Neuron (in vitro differentiated cells): ENCODE measurements around the gene GCSH.

ENCODE experiments used
- H2AFZ ChIP-seq: one replicate; pipeline ENCODE4 v1.6.1; 2013; ENCODE audit warnings: low read depth, mild to moderate bottlenecking, inconsistent platforms, low read length, moderate library complexity
- H3K27me3 ChIP-seq: one replicate; pipeline ENCODE4 v1.6.1; 2013; ENCODE audit warnings: low read length; ENCODE audit not compliant: insufficient read depth
- H3K36me3 ChIP-seq: one replicate; pipeline ENCODE4 v1.6.1; 2013; ENCODE audit warnings: low read length; ENCODE audit not compliant: insufficient read depth
- H3K4me1 ChIP-seq: one replicate; pipeline ENCODE4 v1.6.1; 2013; ENCODE audit warnings: low read length; ENCODE audit not compliant: insufficient read depth
- H3K4me3 ChIP-seq: 2 replicates; pipeline ENCODE4 v1.5.1; 2013; ENCODE audit warnings: mild to moderate bottlenecking, low read length, moderate library complexity
- H3K9me3 ChIP-seq: one replicate; pipeline ENCODE4 v1.6.1; 2013; ENCODE audit warnings: low read length

GCSH gene

DNA sequence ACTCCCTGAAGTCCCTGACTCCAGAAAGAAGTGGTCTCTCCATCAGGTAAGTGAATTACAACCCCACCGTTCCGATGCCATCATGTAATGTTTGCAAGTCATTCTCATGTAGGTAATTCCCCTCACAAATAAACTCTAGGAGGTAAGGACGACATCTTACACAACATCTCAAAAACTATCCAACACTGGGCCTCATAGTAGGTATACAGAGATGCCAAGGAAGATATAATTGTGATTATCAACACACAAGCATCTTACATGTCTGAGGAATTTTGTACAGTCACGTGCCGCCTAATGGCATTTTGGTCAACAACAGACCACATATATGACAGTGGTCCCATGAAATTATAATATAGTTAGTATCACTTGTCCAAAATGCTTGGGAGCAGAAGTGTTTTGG lies 7.4 kb downstream of the GCSH start:
- Histone ChIP-seq H3K9me3 (no peaks in the 10 kb centered on the region), H3K36me3 (peaks cover 33% of the 10 kb centered on the region)

DNA sequence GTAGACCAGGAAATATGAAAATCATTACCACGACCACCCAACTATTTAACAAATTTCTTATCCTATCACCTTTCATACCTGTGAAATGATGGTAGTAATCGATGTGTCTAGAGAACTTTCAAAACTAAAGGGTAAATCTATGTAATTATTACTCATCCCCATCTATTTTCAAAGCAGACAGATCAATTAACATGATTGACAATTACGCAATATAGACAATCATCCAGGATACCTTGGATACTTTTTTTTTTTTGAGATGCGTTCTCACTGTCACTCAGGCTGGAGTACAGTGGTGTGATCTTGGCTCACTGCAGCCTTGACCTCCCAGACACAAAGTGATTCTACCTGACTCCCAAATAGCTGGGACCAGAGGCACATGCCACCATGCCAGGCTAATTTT lies 15.2 kb downstream of the GCSH start:
- no peaks in the 10 kb centered on the region for H3K9me3 ChIP-seq
- no peaks in the 10 kb centered on the region for H3K27me3 ChIP-seq
- H3K4me1 ChIP-seq: peaks cover 10% of the 10 kb centered on the region
- H3K36me3 ChIP-seq: peaks cover 21% of the 10 kb centered on the region
- no peak overlapping the region for H2AFZ ChIP-seq
- no peak overlapping the region for H3K4me3 ChIP-seq

More for the DNA sequence above, 7.4 kb downstream of the GCSH start:
- H3K4me1 ChIP-seq: no peaks in the 10 kb centered on the region
- H3K4me3 ChIP-seq: no peak overlapping the region
- H3K27me3 ChIP-seq: no peaks in the 10 kb centered on the region
- H2AFZ ChIP-seq: no peak overlapping the region

DNA sequence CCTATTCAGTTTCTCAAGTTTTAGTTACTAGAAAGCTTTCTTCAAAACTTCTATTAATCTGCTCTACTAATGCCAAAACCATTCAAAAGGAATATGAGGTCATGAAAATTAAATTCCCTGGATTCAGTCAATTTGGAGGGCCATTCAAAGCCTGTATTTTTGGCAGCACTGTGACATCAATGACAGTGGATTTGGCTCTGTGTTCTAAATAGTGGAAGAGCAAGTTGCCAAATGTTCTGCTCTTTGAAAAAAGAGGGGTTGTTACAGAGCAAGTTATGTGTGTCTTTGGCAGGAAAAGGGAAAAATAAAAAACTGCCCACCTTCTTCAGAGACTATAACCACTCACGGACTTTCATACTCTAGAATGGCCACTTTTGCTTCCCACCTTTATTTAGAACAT lies 16.0 kb downstream of the GCSH start:
- Histone ChIP-seq H3K9me3 (no peaks in the 10 kb centered on the region), H3K36me3 (peaks cover 18% of the 10 kb centered on the region), H3K27me3 (no peaks in the 10 kb centered on the region), H3K4me1 (peaks cover 10% of the 10 kb centered on the region), H2AFZ (no peak overlapping the region), H3K4me3 (no peak overlapping the region)

DNA sequence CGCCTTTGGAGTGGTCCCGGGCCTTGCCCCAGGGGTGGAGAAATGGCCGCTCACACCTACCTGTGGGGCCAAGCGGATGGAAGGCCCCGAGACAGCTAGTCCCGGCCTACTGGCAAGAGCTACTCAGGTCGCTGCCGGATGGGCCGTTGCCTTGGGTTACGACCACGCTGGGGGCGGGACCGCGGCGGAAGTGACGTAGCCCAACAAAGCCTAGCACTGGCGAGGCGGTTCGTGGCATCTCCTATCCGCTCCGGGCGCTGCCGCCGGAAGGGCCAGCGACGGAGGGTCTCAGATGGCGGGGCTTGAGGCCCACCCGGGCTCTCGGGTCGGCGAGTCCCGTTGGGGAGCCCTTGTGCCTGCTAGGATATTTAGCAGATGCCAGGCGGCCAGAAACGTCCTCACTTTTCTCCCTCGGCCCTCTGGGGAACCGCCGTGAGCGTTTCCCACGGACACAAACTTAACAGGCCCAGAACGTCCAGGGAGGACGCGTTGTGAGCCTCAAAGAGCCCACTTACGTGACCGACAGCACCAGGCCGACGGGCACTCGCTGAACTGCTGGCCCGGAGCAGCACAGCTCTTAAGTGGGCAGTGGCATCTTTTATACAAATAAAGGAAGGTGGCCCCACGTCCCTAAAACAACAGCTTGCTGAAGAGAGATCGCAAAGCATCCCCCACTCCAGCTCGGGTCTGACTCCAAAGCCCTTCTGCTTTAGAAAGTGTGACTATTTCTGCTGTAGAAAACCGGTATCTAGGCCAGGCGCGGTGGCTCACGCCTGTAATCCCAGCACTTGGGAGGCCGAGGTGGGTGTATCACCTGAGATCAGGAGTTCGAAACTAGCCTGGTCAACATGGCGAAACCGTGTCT lies 18.9 kb downstream of the GCSH start, which contains the start of gene C16orf46:
TSS of gene C16orf46 (minus strand) at position 163 of the 865 bp plus-strand sequence. CDS start 13,283 bp downstream, outside the sequence.
- peaks cover 6% of the 10 kb centered on the region for H3K36me3 ChIP-seq

DNA sequence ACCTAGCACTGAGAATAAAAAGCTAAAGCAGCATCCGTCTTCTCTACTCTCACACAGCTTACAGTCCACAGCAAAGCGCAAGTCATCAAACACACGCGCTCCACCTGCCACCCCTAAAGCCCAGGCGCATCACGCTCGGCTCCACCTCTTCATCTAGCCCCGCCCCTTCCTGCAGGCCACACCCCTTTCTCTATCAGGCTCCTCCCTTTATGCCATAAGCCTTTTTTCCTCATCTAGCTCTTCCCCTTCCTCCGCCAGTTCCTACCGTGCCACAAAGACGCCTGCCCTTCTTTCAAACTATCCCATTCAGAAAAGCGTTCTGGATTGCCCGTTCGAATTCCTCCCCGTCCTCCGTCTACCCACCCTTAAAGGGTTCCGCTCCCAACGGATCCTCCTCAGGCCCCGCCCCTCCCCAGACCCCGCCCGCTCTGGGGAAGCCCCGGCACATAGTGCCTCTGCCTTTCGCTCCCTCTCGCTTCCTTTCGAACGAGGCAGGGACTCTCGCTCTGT lies 19.6 kb downstream of the GCSH start:
- Histone ChIP-seq H3K9me3 (peaks cover 2% of the 10 kb centered on the region), H2AFZ (peak overlapping the region; percentile 74), H3K36me3 (peaks cover 2% of the 10 kb centered on the region), H3K4me1 (peaks cover 10% of the 10 kb centered on the region), H3K4me3 (peak overlapping the region; percentile 64), H3K27me3 (no peaks in the 10 kb centered on the region)

More for the DNA sequence above, 18.9 kb downstream of the GCSH start, which contains the start of gene C16orf46:
- Histone ChIP-seq H2AFZ (peak within 1 kb of the TSS; percentile 74), H3K4me1 (peaks cover 10% of the 10 kb centered on the region), H3K9me3 (no peaks in the 10 kb centered on the region), H3K27me3 (no peaks in the 10 kb centered on the region), H3K4me3 (peak within 1 kb of the TSS; percentile 64)

DNA sequence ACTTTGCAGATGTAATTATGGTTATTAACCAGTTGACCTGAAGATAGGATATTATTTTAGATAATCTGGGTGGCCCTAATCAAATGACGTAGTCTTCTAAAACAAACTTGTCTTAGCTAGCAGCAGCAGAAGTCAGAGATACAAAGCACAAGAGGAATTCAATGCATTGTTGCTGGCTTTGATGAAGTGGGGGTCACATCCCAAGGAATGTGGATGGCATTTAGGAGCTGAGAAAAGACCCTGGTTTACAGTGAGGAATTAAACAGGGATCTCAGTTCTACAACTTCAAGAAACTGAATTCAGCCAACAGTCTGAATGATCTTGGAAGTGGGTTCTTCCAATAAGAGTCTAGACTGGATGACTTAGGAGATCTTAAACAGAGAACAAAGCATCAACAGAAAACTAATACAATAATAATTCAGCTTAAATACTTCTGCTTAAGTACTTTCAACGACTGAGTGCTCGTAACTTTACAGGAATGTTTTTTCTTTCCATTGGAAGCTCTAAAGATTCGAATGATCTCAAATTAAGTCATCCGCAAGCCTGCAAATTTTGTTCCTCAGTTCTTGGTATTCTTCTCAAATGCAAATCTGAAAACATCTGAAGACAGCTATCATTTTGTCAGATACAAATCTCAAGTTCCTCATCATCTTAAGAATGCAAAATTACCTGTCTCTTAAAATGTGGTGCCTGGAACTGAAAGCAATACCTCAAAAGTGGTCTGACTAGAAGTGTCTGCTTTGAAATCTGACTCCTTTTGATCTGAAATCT lies 22.4 kb downstream of the GCSH start:
- peaks cover 10% of the 10 kb centered on the region for H3K4me1 ChIP-seq
- H3K4me3 ChIP-seq: no peak overlapping the region
- H2AFZ ChIP-seq: no peak overlapping the region
- peaks cover 7% of the 10 kb centered on the region for H3K9me3 ChIP-seq
- H3K27me3 ChIP-seq: no peaks in the 10 kb centered on the region
- peaks cover 3% of the 10 kb centered on the region for H3K36me3 ChIP-seq

DNA sequence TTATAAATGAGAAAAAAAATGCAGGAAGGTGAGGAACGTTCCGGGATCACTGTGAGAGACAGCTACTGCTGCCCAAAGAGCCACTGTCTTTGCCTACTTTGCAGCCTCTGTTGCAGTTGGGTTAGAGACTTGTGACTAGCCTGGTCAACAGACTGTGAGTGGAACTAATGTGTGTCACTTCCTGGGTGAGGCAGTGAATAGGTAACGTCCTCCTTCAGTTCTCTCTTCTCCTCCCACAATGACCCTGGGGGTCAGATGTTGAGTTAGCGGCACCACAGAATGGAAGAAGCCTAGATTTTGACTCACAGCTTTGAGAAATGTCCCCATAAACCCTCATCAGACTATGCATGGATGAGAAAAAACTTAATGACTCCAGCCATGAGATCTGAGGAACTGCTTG lies 24.4 kb downstream of the GCSH start:
- peaks cover 3% of the 10 kb centered on the region for H3K36me3 ChIP-seq
- peaks cover 7% of the 10 kb centered on the region for H3K9me3 ChIP-seq
- no peak overlapping the region for H2AFZ ChIP-seq
- H3K4me1 ChIP-seq: peaks cover 5% of the 10 kb centered on the region
- no peaks in the 10 kb centered on the region for H3K27me3 ChIP-seq
- no peak overlapping the region for H3K4me3 ChIP-seq

DNA sequence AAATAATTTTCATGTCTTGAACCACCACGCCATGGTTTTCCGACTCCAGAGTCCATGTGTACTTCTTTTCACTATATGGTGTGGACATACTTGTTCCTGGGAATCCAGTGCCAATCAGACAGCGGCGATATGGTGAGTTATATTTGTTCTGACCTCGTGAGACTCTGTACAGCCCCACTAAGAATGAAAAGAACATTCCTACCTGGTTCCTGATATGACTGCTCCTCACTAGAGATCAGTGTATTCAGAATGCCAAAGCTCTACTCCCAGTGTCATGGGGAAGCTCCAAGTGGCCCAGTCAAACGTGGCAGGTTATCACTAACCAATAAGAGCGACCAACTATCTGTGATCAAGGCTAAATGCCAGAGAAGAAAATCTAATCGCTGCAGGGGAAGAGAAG lies 25.2 kb downstream of the GCSH start:
- Histone ChIP-seq H3K4me1 (peaks cover under 1% of the 10 kb centered on the region), H2AFZ (no peak overlapping the region), H3K9me3 (peaks cover 7% of the 10 kb centered on the region), H3K36me3 (peaks cover 3% of the 10 kb centered on the region), H3K4me3 (no peak overlapping the region), H3K27me3 (no peaks in the 10 kb centered on the region)

DNA sequence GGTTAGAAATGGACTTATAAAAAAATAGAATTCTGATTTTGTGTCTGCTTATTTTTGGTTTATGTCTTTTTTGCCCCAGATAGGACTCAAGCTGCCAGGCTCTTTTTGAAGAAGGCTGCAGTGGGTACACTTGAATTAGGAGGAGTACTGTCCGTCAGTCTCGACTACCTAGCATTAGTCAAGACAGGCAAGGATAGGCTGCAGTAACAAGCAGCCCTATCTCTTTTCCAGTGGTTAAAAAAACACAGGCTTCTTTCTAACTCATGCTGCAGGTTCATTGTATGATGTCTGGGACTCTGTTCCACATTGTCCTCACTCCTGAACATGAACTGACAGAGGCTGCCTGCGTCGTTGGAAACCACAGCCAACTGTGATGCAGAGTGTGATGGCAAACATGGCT lies 27.1 kb downstream of the GCSH start:
- Histone ChIP-seq H3K36me3 (peaks cover 3% of the 10 kb centered on the region), H3K9me3 (peaks cover 7% of the 10 kb centered on the region), H3K4me3 (no peak overlapping the region), H3K27me3 (no peaks in the 10 kb centered on the region), H2AFZ (no peak overlapping the region), H3K4me1 (no peaks in the 10 kb centered on the region)

DNA sequence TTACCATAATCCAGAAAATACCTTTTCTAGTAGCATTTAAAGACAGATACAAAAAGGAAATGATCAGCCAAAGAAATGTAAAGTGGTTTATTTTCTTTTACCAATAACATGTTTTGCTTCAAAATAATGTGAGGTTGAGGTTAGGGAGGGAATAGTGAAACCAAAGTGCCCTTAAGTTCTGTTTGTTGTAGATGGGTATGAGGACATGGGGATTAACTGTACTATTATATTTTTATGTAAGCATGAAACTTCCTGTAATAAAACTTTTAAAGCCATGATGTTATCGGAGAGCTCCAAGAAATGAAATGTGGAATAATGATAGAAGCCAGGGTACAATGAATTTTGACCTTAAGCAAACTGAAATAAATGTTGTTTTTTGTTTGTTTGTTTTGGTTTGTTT lies 29.0 kb downstream of the GCSH start:
- H3K4me1 ChIP-seq: no peaks in the 10 kb centered on the region
- peaks cover 7% of the 10 kb centered on the region for H3K9me3 ChIP-seq
- H2AFZ ChIP-seq: no peak overlapping the region
- no peak overlapping the region for H3K4me3 ChIP-seq
- no peaks in the 10 kb centered on the region for H3K27me3 ChIP-seq
- peaks cover 3% of the 10 kb centered on the region for H3K36me3 ChIP-seq

DNA sequence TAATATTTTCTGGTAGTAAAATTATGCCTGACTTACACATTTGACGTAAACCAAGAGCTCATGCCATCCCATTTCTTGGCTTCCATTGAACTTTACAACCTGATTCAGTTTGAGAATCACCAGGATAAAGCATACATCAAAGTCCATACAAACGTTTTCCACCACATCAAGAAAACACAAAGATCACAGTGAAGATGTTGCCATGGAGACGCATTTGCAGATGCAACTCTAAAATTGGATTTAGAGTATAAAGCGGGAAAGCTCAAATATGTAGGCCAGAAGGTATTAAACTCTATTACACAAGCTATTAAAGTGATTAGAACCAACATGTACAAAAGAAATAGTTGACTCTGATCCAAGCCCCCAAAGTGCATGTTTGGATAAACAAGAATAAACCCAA lies 29.5 kb downstream of the GCSH start:
- Histone ChIP-seq H3K36me3 (peaks cover 3% of the 10 kb centered on the region), H3K4me1 (no peaks in the 10 kb centered on the region), H2AFZ (no peak overlapping the region), H3K4me3 (no peak overlapping the region), H3K27me3 (no peaks in the 10 kb centered on the region), H3K9me3 (peaks cover 6% of the 10 kb centered on the region)

DNA sequence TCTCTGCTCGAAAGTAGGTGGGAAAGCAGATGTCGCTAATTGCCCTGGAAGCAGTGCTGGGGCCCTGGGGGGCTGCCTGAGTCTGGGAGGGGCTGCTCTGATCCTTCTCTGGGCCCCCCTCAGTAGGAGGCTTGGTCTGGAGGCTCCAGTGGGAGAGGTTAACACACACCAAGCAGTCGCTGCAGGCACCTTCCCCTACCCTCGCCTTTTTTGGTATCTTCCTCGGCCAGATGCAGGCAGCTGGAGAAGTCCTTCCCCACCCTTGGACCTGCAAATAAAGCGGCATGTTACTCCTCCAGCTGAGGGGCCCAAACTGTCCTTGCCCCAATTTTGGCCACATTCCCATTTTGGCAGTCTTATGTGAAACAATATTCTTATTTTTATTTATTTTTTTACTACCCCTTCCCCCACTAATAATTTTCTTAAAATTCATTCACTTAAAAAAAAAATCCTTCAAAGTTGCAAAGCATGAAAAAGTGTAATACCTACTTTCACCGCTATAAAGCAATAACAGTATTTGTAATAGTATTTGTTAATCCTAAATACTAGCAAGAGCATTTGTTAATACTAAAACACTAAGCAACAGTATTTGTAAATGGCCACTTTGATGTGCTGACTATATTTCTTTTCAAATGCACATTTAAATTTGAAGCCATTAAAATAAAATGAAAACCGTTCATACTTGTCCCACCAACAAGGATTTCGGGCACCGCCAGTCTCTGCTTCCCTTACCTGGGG lies 34.2 kb downstream of the GCSH start:
- peaks cover 4% of the 10 kb centered on the region for H3K36me3 ChIP-seq
- H3K9me3 ChIP-seq: no peaks in the 10 kb centered on the region
- no peak overlapping the region for H3K4me3 ChIP-seq
- no peaks in the 10 kb centered on the region for H3K4me1 ChIP-seq
- H3K27me3 ChIP-seq: no peaks in the 10 kb centered on the region
- no peak overlapping the region for H2AFZ ChIP-seq

DNA sequence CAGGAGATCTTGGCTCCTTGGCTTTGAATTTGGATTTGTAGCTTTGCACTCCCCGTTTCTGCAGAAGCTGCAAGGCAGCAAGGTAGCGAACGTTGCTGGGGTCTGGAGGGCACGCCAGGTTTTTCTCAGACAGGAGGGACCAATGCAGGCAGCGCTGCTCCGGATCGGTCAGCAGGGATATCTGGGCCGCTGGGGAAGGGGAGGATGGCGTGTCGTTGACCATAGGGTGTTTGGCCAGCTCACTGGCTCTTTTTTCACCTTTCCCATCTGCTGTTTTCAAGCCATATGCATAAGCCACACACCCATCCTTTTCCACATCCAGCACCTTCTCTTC lies 34.9 kb downstream of the GCSH start:
- Histone ChIP-seq H3K36me3 (peaks cover 4% of the 10 kb centered on the region), H3K27me3 (no peaks in the 10 kb centered on the region), H3K9me3 (no peaks in the 10 kb centered on the region), H3K4me3 (no peak overlapping the region), H3K4me1 (no peaks in the 10 kb centered on the region), H2AFZ (no peak overlapping the region)
